Hepatocyte (in vitro differentiated cells): Measurements from ENCODE around the gene FBXO11.

Experiments
- CTCF ChIP-seq: fragments of 200-600 bp; sonication (generic); IDR thresholded peaks from 2 replicates; pipeline ENCODE4 v1.5.1; 2016; ENCODE audit warnings: antibody characterized with exemption, mild to moderate bottlenecking; ENCODE audit not compliant: poor library complexity
- EZH2 ChIP-seq: fragments of 200-600 bp; sonication (generic); IDR thresholded peaks from 2 replicates; pipeline ENCODE4 v1.6.1; 2016; ENCODE audit warnings: antibody characterized with exemption, mild to moderate bottlenecking, borderline replicate concordance

GRCh38 chr2:47808614-47809013 lies 97.7 kb downstream of the FBXO11 start:
- no peak for TF ChIP-seq EZH2
- TF ChIP-seq CTCF, result no peak
